Activated CD8-positive, alpha-beta memory T cell treated with anti-CD3 and anti-CD28 coated beads for 24 hours (primary cell): ENCODE data around the gene IFI6.

Experiments used
- DNase-seq: peaks from one replicate; pipeline ENCODE4 v3.0.0-alpha.2; 2020

IFI6 gene

DNA sequence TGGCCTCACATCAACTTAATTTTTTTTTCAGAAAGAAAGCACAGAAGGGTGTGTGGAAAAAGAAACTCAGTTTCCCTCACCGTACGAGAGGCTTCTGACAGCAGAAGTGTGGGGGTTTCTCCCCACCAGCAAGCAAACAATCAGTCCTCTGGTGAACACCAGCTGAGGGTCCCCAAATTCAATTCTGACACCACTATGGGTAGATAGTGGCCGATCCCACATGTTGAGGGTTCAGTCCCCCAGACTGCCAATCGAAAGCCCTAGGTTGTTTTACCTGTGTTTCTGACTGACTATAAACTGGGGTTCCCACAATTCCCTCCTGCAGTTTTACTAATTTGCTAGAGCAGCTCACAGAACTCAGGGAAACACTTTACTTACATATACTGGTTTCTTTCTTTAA is 2.1 kb downstream of the IFI6 start:
- peak; percentile 55 for DNase-seq

DNA sequence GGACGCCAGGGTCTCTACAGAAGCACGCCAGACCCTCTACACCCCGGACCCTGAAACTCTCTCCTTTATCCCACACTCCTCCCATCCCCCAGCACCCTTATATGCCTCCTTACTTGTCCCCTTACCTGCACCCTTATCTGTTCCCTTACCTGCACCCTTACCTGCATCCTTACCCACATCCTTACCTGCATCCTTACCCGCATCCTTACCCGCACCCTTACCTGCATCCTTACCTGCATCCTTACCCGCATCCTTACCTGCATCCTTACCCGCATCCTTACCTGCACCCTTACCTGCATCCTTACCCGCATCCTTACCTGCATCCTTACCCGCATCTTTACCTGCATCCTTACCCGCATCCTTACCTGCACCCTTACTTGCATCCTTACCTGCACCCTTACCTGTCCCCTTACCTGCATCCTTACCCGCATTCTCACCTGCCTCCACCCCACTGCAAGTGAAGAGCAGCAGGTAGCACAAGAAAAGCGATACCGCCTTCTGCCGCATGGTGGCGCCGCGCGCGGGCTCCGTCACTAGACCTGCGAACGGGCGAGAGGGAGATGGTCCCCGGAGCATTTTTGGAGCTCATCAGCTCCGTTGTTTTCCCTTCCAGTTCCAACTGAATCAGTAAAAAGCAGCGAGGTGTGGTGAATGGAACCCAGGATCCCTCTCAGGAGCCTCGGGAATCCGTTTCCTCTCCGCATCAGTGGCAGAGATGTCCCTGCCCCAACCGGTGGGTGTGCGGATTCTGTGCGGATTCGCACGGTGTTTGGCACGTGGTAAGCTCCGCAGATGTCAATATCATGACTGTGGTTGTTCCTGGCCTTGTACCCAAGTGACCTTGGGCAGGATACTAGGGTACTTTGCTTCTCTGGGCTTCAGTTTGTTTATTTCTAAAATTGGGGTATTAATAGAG is 2.9 kb downstream of the IFI6 start:
- peak; percentile 97 for DNase-seq

DNA sequence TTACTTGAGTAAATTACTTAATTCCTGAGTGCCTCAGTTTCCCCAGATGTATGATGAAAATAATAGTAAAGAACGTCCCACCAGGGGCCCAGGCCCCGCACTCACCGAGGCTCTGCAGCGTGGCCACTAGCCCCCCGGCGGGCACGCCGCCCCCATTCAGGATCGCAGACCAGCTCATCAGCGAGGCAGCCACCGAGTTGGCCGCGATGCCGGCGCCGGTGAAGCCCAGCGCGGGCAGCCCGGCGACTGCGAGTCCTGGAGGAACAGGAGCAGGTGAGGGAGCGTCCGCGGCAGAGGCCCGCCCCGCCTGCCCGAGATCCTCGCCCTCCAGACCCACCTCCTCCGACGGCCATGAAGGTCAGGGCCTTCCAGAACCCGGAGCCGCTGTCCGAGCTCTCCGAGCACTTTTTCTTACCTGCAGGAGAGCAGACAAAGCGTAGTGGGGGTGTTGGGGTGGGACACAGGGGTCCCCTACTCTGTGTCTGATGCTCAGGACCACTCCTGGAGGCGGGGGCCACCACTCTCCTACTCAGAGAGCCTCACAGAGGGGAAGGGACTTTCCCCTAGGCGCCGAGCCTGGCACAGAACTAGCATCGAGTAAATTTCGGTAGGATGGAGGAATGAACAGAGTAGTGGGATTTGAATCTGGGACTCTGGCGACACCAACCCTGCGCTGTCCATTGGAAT is 3.7 kb downstream of the IFI6 start:
- DNase-seq, result peak; percentile 51

DNA sequence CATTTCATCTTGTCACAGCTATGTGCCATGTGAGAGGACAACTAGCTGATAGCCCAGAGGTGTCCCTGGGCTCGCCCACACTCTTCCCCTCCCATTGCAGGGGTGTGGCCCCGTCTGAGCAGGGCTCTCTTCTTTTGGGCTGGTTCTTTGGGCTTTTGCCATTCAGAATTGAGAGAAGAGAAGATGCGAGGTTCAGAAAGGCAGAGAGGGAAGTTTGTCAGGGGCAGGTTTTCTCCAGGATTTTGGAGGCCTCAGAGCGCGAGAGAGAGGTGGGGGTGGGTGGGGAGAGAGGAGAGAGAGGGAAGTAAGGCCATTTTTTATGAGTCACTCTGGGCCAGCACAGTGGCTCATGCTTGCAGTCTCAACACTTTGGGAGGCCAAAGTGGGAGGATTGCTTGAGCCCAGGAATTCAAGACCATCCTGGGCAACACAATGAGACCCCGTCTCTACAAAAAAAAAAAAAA is 5.2 kb downstream of the IFI6 start:
- no peak for DNase-seq

DNA sequence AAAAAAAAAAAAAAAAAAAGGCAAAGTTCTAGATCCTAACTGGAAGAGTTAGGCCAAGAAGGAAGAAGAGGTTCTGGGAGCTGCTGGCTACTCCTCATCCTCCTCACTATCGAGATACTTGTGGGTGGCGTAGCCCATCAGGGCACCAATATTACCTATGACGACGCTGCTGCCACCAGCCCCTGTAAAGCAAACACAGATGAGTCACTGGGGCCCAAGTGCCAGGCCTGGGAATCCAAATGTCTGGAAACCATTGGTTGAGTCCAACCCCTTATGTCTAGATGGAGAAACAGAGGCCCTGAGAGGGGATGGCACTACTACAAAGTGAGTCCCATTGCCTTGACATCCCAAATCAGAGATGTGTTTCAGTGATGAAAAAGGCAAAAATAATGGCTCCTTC is 5.7 kb downstream of the IFI6 start:
- no peak for DNase-seq

DNA sequence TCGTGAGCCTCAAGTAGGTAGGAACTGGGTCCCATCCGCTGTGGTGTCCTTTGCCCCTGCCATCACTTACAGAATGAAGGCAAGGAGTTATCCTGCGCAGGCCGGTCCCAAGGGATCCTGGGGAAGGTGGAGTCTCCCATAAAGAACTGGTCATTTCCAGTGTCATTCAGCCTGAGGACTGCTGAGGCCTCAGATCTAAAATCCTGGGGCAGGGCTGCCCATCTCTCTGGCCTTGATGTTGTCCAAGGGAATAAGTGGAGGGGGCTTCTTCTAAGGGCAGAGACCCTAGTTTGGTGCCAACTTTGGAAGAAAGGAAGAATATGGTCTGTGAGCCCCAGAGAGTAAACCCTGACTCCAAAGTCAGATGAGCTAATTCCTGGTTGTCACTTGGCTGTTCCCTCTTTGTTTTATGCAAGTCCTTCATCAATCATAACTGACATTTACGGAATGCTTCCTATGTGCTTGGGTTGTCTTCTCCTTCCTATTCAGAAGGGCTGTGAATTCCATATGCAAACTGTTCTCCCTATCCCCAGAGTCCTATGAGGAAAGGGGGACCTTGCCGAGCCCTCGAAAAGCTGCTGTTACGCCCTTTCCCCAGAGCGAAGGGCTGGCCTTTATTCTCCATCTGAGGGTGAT is 6.9 kb downstream of the IFI6 start:
- no peak for DNase-seq

DNA sequence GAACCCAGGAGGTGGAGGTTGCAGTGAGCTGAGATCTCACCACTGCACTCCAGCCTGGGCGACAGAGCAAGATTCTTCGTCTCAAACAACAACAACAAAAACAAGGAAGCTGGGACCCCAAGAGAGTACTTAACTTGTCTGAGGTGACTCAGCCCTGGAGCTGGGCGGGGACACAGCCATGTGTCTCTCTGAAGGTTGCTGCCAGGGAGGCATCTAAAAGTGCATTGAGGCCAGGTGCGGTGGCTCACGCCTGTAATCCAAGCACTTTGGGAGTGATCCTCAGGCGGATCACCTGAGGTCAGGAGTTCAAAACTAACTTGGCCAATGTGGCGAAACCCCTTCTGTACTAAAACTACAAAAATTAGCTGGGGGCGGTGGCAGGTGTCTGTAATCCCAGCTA is 7.7 kb downstream of the IFI6 start:
- no peak for DNase-seq

DNA sequence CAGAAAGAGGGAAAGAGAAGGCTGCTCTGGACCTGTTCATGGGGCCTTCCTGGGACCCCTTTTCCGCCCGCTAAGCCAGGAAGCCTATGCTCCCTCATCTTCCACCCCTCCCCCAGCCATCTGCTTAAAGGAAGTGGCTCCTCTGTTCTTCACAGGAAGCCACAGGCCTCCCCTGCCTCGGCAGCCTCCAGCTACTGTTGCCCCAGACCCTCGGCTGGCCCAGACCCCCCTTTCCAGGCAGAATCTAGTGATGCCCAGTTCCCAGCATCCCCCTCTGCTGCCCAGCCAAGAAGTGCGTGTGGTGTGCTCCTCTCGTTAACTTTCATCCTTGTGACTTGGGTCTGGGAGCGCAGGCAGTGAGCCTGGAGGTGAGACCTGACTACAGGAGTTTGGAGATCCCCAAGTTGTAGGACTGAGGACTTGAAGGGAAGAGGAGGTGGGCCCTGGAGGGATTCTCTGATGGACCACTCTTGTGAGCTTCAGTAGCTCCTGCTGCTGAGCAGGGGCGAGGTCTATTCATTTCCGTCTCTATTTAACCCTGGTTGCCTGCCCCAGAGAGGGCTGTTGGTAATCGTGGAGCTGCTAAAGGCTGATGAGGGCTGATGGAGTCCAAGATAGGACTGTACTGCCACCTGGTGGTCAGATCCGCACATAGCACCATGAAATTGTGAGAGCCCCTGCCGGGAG is 9.1 kb downstream of the IFI6 start:
- peak; percentile 99 for DNase-seq

DNA sequence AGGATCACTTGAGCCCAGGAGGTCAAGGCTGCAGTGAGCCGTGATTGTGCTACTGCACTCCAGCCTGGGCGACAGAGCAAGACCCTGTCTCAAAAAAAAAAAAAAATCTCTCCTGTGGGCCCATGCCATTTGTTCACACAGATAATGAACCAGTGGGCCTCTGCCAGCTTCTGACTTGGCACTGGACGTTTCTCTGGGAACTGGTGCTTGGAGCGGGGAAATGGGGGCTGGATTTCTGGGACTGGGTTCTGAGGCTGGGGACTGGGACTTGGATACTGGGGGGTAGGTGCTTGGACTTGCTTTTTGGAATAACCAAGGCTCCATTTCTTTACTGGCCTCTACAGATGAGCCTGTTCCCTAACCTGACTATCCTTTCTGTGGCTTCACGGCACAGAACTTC is 9.7 kb downstream of the IFI6 start:
- no peak for DNase-seq

DNA sequence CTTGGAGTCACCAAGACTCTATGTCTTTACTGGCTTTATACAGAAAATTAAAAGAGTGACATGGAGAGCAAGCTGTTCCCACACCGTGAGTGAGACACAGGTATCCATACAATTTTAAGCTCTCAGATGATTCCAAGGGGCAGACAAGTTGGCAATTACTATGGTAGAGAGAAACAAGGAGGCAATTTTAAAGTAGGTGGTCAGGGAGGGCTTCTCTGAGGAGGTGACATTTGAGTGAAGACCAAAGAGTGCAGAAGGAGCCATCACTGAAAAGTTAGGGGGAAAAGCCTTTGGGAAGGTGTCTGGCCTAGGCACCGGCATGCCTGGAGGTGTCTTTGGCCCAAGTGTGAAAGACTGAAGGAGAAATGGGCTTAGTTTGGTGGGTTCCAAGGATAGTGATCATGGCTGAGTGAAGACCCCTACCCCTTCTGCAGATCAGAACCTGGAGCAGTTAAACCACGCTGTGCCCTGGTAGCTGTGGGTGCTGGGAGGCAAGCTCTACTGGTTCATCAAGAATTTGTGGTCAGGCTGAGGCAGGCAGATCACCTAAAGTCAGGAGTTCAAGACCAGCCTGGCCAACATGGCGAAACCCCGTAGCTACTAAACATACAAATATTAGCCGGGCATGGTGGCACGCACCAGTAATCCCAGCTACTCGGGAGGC is 10.4 kb downstream of the IFI6 start:
- DNase-seq, result no peak

DNA sequence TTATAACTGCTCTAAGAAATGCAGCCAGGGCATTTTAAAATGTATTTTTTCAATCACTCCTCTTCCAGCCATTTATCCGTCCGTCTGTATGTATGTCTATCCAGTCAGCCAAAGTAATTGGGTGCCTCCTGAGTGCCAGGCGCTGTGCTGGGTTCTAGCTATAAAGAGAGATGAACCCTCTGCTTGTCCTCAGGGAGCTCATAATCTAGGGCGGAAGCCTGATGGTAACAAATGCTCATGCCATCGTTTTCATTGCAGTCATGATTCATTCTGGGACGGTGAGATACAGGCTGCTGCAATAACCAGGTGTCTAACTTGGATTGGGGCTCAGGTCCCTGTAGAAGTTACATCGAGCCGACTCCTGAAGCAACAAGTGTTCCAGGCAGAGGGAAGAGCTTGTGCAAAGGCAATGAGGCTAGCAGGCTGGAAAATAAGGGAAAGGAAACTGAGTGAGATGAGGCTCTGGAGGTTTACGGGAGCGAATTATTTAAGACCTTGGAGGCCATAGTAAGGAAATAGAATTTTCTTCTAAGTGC is 11.6 kb downstream of the IFI6 start:
- DNase-seq, result no peak

DNA sequence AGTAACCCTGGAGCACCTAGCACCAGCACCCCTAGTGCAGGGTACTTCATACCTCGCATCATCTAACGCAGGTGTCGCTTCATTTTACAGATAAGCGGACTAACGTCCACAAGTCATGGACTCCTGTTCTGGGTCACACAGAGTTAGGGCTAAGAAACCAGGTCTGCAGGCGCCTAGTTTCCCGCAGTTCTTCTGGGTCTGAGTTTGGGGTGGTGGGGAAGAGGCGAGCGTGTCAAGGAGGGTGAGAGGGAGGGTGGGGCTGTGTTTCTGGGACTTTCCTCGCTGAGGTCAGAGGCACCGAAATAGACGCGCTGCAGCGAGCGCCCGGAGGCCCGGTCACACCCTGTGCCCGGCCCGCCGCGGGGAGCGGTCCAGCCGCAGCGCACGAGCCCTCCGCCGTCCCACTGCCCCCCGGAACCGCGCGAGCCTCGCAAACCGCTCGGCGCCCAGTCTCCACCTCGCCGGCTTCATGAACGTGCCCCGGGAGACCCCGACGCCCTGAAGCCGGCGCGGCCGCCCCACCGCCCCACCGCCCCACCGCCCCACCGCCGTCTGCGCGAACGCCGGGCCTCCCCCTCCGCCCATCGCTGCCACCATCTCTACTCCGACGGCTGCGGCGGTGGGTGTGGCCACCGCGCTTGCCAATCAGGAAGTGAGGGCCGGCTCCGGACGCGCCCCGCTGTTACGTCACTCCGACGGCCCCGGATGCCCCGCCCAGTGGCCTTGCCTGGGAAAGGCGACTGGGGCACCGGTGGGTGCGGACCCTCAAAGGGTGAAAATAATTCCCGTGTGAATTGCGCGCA is 12.3 kb downstream of the IFI6 start:
- peak; percentile 94 for DNase-seq

DNA sequence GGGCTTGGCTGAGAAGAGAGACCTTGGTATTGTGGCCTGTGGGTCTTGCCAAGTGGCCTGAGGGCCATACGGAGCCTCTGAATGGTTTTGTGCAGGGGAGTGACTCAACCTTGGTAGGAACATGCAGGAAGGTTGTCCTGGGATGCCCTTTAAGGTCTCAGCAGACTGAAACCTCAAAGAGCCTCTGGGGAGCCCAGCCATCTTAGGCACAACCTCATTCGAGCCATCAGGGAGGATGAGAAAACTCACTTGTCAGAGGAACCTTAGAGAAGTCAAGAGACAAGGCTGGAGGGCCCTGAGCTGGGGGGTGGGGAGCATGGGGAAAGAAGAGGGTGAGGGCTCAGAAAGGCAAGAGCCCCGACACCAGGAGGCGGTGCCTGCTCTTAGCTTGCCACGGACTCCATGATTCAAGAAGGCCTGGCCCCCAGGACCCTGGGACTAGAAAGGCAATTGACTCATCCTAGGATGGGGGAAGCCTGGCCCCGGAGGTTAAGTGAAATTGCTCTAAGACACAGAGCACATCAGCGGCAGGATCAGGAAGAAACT is 13.0 kb downstream of the IFI6 start:
- DNase-seq, result peak; percentile 77

DNA sequence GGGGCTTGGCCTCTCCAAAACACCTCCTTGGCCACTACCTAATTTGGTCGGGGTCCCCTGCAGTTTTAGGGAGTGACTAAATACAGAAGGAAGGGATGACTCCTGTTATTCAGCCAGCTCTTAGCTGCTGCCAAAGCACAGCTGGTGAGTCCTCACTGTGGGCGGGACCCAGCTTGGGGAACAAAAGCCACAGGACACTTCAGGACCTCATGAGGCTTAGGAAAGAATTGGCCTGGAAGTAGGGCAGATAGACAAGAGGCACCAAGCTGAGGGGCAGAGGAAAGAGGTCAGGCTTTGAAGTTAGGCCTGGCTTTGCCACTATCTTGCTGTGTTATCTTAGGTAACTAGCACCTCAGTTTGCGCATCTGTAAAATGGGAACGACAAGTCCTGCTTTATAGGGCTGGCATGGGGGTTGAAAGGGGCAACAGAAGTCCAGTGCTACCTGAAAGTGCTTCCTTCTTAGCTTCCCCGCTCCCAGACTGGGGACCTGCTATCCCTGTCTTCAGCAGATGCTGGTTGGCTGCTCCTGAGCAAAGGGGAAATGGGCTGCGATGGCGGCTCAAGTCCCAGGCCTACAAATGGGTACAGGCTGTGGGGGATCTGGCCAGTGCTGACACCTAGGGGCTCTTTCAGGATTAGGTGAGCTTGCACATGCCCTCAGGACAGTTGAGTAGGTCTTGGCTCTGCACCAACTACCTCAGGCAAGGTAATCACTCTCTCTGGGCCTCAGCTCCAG is 15.7 kb downstream of the IFI6 start:
- DNase-seq, result no peak

DNA sequence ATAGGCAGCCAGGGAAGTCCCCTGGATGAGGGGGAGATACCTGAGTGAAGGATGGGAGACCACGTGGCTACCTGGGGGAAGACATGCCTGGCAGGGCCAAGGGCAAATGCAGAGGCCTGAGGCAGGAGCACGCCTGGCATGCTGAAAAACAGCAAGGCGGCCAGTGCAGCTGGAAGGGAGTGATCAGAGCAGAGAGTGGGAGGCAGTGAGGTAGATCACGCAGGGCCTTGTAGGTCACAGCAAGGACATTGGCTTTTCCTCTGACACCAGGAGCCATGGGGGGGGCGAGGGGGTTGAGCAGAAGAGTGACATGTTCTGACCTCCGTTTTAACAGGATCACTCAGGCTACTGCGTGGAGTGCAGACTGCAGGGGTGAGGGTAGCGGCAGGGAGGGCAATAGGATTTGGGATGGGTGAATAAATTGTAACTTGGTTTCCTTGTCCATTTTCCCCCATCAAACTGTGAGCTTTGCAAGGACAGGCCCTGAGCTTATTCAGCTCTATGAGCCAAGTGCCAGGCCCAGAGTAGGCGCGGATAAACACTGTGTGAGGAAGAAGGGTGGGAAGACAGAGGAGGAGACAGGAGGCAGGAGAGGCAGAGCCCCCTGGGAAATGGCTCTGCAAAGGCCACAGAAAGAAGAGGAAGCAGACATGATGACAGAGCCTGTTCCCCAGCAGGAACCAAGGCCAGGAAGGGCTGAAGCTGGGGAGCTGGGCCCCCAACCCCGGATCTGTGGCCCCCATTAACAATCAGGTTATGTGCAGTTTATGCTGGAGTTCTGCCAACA is 16.6 kb downstream of the IFI6 start:
- DNase-seq, result no peak

DNA sequence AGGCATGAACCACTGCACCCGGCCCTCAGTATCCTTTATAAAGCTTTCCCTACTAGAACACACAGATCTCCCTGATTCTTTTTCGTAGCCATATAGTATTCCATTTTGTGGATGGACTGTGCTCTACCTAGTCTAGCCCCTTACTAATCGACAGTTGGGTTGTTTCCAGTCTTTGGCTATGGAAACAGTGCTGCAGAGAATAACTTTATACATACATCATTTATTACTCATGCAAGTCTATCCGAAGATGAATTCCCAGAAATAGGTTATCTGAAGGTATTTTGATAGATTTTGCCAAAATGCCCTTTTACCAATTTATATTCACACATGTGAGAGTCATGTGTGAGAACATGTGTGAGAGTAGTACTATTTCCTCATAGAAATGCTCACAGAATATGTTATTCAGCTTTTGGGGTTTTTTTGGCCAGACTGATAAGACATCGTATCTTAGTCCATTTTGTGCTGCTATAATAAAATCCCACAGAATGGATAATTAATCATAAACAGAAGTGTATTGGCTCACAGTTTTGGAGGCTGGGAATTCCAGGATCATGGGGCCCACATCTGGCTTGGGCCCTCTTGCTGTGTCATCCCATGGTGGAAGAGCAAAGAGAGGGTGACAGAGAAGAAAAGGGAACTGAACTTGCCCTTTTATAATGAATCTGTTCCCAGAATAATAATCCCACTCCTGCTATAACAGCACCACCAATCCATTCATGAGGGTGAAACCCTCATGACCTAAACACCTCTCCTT is 19.7 kb downstream of the IFI6 start:
- no peak for DNase-seq

DNA sequence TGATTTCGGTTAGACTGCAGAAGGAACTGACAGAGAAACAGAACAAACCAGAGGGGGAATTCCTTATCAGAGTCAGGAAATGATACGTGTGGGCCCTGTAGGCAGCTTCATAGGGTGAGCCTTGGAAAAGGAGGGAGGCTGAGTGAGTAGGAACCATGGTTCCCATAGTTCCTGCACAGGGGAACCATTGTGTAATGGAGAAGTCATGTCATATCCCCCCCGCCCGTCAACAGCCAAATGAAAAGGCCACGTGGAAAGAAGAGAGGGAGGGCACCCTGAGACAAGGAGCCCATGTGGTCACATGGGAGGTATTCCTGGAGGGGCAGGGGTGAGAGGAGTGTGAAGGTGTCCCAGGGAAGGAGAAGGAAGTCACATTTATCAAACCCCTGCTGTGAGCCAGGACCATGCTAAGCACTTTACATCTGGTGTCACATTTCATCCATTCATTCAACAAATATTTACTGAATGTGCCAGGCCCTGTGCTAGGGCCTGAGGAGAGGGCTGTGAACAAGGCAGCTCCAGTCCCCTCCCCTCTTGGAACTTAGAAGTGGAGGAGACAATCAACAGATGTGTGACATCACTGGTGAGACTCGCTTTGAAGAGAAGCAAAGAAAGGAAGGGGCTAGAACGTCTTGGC is 21.3 kb downstream of the IFI6 start:
- DNase-seq, result no peak

DNA sequence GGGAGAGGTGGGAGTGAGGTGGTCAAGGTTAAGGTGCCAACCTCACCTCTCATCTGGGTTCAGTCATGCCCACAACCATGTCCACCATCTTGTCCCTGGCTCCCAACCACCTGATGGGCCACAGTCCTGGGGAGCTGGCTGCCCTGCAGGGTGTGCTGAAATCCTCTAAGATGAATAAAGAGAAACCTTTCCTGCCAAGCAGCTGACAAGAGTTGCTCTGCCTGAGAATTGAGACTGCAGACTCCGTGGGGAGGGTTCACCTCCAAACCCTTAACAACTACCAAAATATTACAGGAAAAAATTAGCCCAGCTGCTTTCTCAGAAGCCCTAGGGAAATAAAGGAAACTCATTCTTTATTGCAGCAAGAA is 21.8 kb downstream of the IFI6 start:
- DNase-seq, result no peak

DNA sequence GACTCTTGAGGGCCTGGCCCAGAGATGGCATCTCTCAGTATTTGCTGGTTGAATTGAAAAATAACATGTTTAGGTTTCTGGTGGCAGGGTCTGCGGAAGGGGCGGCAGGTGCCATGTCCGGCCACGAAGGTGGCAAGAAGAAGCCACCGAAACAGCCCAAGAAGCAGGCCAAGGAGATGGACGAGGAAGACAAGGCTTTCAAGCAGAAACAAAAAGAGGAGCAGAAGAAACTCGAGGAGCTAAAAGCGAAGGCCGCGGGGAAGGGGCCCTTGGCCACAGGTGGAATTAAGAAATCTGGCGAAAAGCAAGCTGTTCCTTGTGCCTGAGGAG is 22.7 kb downstream of the IFI6 start:
- no peak for DNase-seq
